Natural killer cell (primary cell): ENCODE measurements around the gene RBBP7. TPM values are rescaled to one million over a fixed set of nuclear protein-coding genes. Genes with fewer than 3 reads are reported as not detected.

Experiments
- ATAC-seq, 3 donors: fragments of 150-1000 bp in 2 of 3; fragments of 200-7000 bp in 1 of 3; cut with Tn5 transposase; 1 replicate in 1 of 3; 2 replicates in 2 of 3; pipeline ENCODE4 v1.10.0; 2021; ENCODE audit warnings: mild to moderate bottlenecking in 2 of 3, moderate library complexity in 2 of 3
- DNase-seq, 2 donors: peaks; one replicate each; pipeline versions ENCODE4 v3.0.0 to v3.0.0-alpha.2; 2013 to 2021; ENCODE audit warnings: mixed read lengths in 1 of 2
- H3K27ac ChIP-seq: one replicate; pipeline ENCODE4 v1.5.1; 2013; ENCODE audit warnings: mild to moderate bottlenecking, low read length
- H3K27me3 ChIP-seq: one replicate; pipeline ENCODE4 v1.6.1; 2013; ENCODE audit warnings: low read length; ENCODE audit not compliant: control insufficient read depth, insufficient read depth
- H3K36me3 ChIP-seq: one replicate; pipeline ENCODE4 v1.6.1; 2013; ENCODE audit warnings: low read length; ENCODE audit not compliant: control insufficient read depth, insufficient read depth
- H3K4me1 ChIP-seq: one replicate; pipeline ENCODE4 v1.6.1; 2013; ENCODE audit warnings: low read length; ENCODE audit not compliant: control insufficient read depth, insufficient read depth
- H3K4me3 ChIP-seq: one replicate; pipeline ENCODE4 v1.5.1; 2013; ENCODE audit warnings: low read length
- H3K9me3 ChIP-seq: one replicate; pipeline ENCODE4 v1.6.1; 2013; ENCODE audit warnings: low read length; ENCODE audit not compliant: control insufficient read depth, insufficient read depth
- H3K27ac Mint-ChIP-seq, 2 donors: one replicate each; pipeline ENCODE4 v1.8.0; 2022; ENCODE audit warnings: mild to moderate bottlenecking in 2 of 2, mixed read lengths in 2 of 2, moderate library complexity in 1 of 2
- H3K27me3 Mint-ChIP-seq, 2 donors: one replicate each; pipeline ENCODE4 v1.8.0; 2022; ENCODE audit warnings: low read depth in 2 of 2, mixed read lengths in 2 of 2
- H3K36me3 Mint-ChIP-seq: one replicate; pipeline ENCODE4 v1.8.0; 2022; ENCODE audit warnings: mixed read lengths
- H3K4me1 Mint-ChIP-seq, 2 donors: one replicate each; pipeline ENCODE4 v1.8.0; 2022; ENCODE audit warnings: mixed read lengths in 2 of 2
- H3K4me3 Mint-ChIP-seq: one replicate; pipeline ENCODE4 v1.8.0; 2022; ENCODE audit warnings: mild to moderate bottlenecking, moderate library complexity, mixed read lengths
- H3K9me3 Mint-ChIP-seq, 2 donors: one replicate each; pipeline ENCODE4 v1.8.0; 2022; ENCODE audit warnings: mixed read lengths in 2 of 2
- CTCF ChIP-seq: fragments of 200-600 bp; IDR thresholded peaks from one replicate; pipeline ENCODE4 v1.8.0; 2022; ENCODE audit warnings: antibody characterized with exemption
- WGBS: methylation state at CpG from one replicate; pipeline ENCODE4 v1.1.7; 2013; ENCODE audit warnings: missing lambda C conversion rate; ENCODE audit not compliant: insufficient coverage; 5-methylcytosine and 5-hydroxymethylcytosine counted together
- intact Hi-C: fragments of 100-400 bp; cut with micrococcal nuclease; formaldehyde crosslinking; loops from one replicate; pipeline ENCODE4 v1.14.2; 2022
- total RNA-seq, 4 donors: library from RNA; stranded (reverse); fragments of 120-200 nt in 1 of 4; gene quantifications; one replicate each; pipeline versions ENCODE4 v1.2.3 to v1.2.4, GENCODE V29; 2013 to 2022

The RBBP7 gene
- total RNA-seq: 100 to 1,000 TPM; 124 to 170 (median 139) TPM
- 111 TPM for total RNA-seq (2013)

GRCh38 chrX:16870095-16870861 lies at the start of gene RBBP7:
Gene RBBP7, minus strand, starts transcription at chrX:16870362. Its CDS starts 309 bp downstream, at chrX:16870053.
- Histone ChIP-seq H3K9me3 (no peaks in the 10 kb centered on the region), H3K4me1 (peaks cover 18% of the 10 kb centered on the region), H3K36me3 (peaks cover 5% of the 10 kb centered on the region), H3K4me3 (peak within 1 kb of the TSS; percentile 90), H3K27ac (peak within 1 kb of the TSS; percentile 98), H3K27me3 (no peaks in the 10 kb centered on the region)
- Mint-ChIP-seq H3K27ac (peak within 1 kb of the TSS; percentile 97 to 99), H3K4me3 (peak within 1 kb of the TSS; percentile 100), H3K4me1 (peaks cover 32 to 37% of the 10 kb centered on the region in 2 donors), H3K36me3 (no peaks in the 10 kb centered on the region), H3K27me3 (peaks cover 0 to 19% of the 10 kb centered on the region in 2 donors), H3K9me3 (no peaks in the 10 kb centered on the region)
- no peak for TF ChIP-seq CTCF
- under 1% methylated on average over 67 of the region's 84 CpGs for WGBS
- ATAC-seq (peak; percentile 79 to 91 (median 82)), DNase-seq (peak; percentile 91 to 95)
- intact Hi-C loops: no loop called here

GRCh38 chrX:16918979-16919378 lies 48.8 kb upstream of the RBBP7 start:
- Histone ChIP-seq H3K27ac (no peak overlapping the region), H3K4me3 (no peak overlapping the region), H3K4me1 (no peaks in the 10 kb centered on the region), H3K27me3 (no peaks in the 10 kb centered on the region), H3K36me3 (no peaks in the 10 kb centered on the region), H3K9me3 (no peaks in the 10 kb centered on the region)
- ATAC-seq: no peak
- Mint-ChIP-seq H3K9me3 (no peaks in the 10 kb centered on the region), H3K36me3 (no peaks in the 10 kb centered on the region), H3K4me3 (no peak overlapping the region), H3K27ac (no peak overlapping the region), H3K4me1 (no peaks in the 10 kb centered on the region), H3K27me3 (peaks cover 5 to 45% of the 10 kb centered on the region in 2 donors)
- no peak for TF ChIP-seq CTCF
- intact Hi-C loops: no loop called here
- no peak for DNase-seq

- H3K27me3 Mint-ChIP-seq: peaks cover 5 to 52% of the 10 kb centered on the region in 2 donors
- DNase-seq (no peak), ATAC-seq (no peak)
- Histone ChIP-seq H3K27me3 (no peaks in the 10 kb centered on the region), H3K9me3 (no peaks in the 10 kb centered on the region), H3K4me3 (no peak overlapping the region), H3K4me1 (no peaks in the 10 kb centered on the region), H3K36me3 (no peaks in the 10 kb centered on the region), H3K27ac (no peak overlapping the region)
- WGBS: 96% methylated on average over 4 of the region's 6 CpGs
- no peaks in the 10 kb centered on the region for H3K4me1 Mint-ChIP-seq
- no peak overlapping the region for H3K27ac Mint-ChIP-seq
- H3K36me3 Mint-ChIP-seq: no peaks in the 10 kb centered on the region
- no peak overlapping the region for H3K4me3 Mint-ChIP-seq
- no peak for TF ChIP-seq CTCF
- intact Hi-C loops: no loop called here
- no peaks in the 10 kb centered on the region for H3K9me3 Mint-ChIP-seq
Observed at GRCh38 chrX:16917120-16917519, 47.0 kb upstream of the RBBP7 start.

- no peaks in the 10 kb centered on the region for H3K9me3 Mint-ChIP-seq
- DNase-seq: no peak
- WGBS: 100% methylated on average over 2 of the region's 5 CpGs
Observed at GRCh38 chrX:16916561-16916960, 46.4 kb upstream of the RBBP7 start.

More at GRCh38 chrX:16916561-16916960, 46.4 kb upstream of the RBBP7 start:
- no peaks in the 10 kb centered on the region for H3K36me3 ChIP-seq
- H3K9me3 ChIP-seq: no peaks in the 10 kb centered on the region
- TF ChIP-seq CTCF: no peak
- intact Hi-C loops: no loop called here
- ATAC-seq: no peak
- no peak overlapping the region for H3K4me3 ChIP-seq
- no peaks in the 10 kb centered on the region for H3K4me1 ChIP-seq
- H3K4me3 Mint-ChIP-seq: no peak overlapping the region
- H3K27ac Mint-ChIP-seq: no peak overlapping the region
- H3K27ac ChIP-seq: no peak overlapping the region
- no peaks in the 10 kb centered on the region for H3K36me3 Mint-ChIP-seq
- no peaks in the 10 kb centered on the region for H3K4me1 Mint-ChIP-seq
- peaks cover 5 to 47% of the 10 kb centered on the region in 2 donors for H3K27me3 Mint-ChIP-seq
- H3K27me3 ChIP-seq: no peaks in the 10 kb centered on the region
